Coronary artery (tissue), 2 donors: Measurements from ENCODE around the gene GOLGA7B.

ENCODE experiments used
- DNase-seq: peaks from one replicate; pipeline ENCODE4 v3.0.0-alpha.2; 2017; ENCODE audit warnings: low spot score
- H3K27ac ChIP-seq, 2 donors: fragments of 200-600 bp; sonication (generic); one replicate each; pipeline ENCODE4 v1.5.1; 2016 to 2019
- H3K4me3 ChIP-seq: fragments of 200-600 bp; sonication (generic); 2 replicates; pipeline ENCODE4 v1.5.1; 2016; ENCODE audit warnings: mild to moderate bottlenecking, moderate library complexity
- CTCF ChIP-seq: fragments of 200-600 bp; sonication (generic); IDR thresholded peaks from one replicate; pipeline ENCODE4 v1.5.1; 2019; ENCODE audit warnings: antibody characterized with exemption

Gene GOLGA7B

GRCh38 chr10:97812696-97813095, 36.9 kb upstream of the GOLGA7B start:
- TF ChIP-seq CTCF: no peak
- Histone ChIP-seq H3K4me3 (no peak overlapping the region), H3K27ac (no peak overlapping the region)
- DNase-seq: no peak

DNA sequence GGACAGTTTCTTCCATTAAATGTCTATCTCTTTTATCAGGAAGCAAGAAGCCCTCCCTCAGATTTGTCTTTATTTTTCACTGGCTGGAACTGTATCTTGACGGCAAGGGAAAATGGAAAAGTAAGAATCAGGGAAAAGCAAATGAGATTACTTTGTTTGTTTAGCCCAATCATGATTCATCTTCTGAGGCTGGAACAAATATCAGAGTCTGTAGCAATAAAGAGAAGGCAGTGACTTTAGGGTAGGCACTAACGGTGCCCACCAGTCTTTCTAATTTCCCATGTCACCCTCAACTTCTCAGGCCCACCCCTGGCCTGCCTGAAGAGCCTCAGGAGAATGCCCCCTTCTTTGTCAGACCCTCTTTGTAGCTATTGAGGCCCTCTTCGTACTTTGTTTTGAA, 36.3 kb upstream of the GOLGA7B start:
- Histone ChIP-seq H3K4me3 (no peak overlapping the region), H3K27ac (no peak overlapping the region)
- DNase-seq: no peak
- no peak for TF ChIP-seq CTCF

GRCh38 chr10:97814996-97815395, 34.6 kb upstream of the GOLGA7B start:
- no peak overlapping the region for H3K4me3 ChIP-seq
- H3K27ac ChIP-seq: no peak overlapping the region
- TF ChIP-seq CTCF: no peak
- DNase-seq: no peak

GRCh38 chr10:97816609-97817008, 33.0 kb upstream of the GOLGA7B start:
- H3K4me3 ChIP-seq: no peak overlapping the region
- no peak for TF ChIP-seq CTCF
- H3K27ac ChIP-seq: no peak overlapping the region
- DNase-seq: no peak

- no peak for DNase-seq
- no peak overlapping the region for H3K4me3 ChIP-seq
- no peak overlapping the region for H3K27ac ChIP-seq
- TF ChIP-seq CTCF: no peak
Measured at GRCh38 chr10:97818572-97818971, 31.1 kb upstream of the GOLGA7B start.

- DNase-seq: no peak
Measured at GRCh38 chr10:97820096-97820704, 29.4 kb upstream of the GOLGA7B start.

More at GRCh38 chr10:97820096-97820704, 29.4 kb upstream of the GOLGA7B start:
- Histone ChIP-seq H3K27ac (no peak overlapping the region), H3K4me3 (no peak overlapping the region)
- TF ChIP-seq CTCF: no peak
